ENCODE results near the gene TUBA1C. TPM values are rescaled to one million over a fixed set of nuclear protein-coding genes. Genes with fewer than 3 reads are reported as not detected.

The TUBA1C gene
- total and polyA plus RNA-seq, 9 of the 15 experiments (the other 6 are each of a cell fraction or from before 2014, with no cell fraction given): 755 to 3,012 (median 914) TPM

DNA sequence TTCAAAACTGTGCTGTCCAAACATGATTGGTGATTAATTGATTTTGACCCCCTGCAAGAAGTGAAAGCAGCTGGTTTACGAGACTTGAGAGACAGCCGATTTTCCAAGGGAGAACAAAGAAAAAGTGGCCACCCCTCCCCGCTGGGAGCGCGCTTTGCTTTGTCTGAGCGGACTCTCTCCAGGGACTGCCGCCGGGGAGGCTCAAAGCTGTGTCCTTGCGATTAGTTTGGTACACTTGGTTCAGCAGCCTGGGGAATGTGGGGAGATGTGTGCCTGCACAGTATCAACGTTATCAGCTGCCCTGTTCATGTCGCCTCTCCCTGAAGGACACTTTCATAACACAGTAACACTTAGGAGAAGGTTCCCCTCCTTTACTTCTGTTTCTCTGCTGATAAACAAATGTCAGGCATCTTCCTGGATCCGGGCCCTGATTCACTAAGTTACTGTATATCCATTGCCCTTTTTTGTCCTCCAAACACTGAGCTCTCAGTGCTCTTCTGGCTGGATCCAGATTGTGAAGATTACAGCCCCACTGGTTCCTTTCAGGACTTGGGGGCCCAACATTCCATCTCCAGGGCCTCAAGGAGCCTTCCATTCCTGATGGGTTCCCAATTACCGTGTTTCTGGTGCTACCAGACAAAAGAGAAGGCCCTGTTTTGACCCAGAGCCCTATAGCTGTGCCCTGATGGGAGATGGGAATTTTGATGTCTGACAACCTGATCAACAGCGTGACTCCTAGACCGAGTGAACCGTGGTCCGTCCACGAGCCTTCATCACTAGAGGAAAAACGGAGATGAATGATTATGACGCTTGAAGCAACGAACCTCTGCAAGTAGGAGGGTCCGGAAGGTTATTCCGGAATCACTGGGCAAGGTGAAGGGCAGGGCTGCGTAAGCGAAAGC, 31.7 kb upstream of the TUBA1C start (continued):
- TF ChIP-seq, protein P1, sequence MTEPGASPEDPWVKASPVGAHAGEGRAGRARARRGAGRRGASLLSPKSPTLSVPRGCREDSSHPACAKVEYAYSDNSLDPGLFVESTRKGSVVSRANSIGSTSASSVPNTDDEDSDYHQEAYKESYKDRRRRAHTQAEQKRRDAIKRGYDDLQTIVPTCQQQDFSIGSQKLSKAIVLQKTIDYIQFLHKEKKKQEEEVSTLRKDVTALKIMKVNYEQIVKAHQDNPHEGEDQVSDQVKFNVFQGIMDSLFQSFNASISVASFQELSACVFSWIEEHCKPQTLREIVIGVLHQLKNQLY (CRISPR knock-in tag; conservative IDR thresholded peaks at IDR 0.05): 0 out of 4 replicates have a peak, but pooled peaks of 1 of the 2 experiments have one; percentile 55
- TF ChIP-seq, protein P2, sequence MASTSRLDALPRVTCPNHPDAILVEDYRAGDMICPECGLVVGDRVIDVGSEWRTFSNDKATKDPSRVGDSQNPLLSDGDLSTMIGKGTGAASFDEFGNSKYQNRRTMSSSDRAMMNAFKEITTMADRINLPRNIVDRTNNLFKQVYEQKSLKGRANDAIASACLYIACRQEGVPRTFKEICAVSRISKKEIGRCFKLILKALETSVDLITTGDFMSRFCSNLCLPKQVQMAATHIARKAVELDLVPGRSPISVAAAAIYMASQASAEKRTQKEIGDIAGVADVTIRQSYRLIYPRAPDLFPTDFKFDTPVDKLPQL (IDR thresholded peaks at IDR 0.05; ENCODE audit: extremely low read depth, insufficient read length): no peak
- TF ChIP-seq BMI1 (IDR thresholded peaks at IDR 0.05; ENCODE audit: low read length): no peak
- no peak for TF ChIP-seq KLF1 (tag; IDR thresholded peaks at IDR 0.05)
- no peak for TF ChIP-seq SLC30A9 (CRISPR knock-in tag; IDR thresholded peaks at IDR 0.05)
- peak; percentile 85 for TF ChIP-seq TRIM28 (IDR thresholded peaks at IDR 0.05)
- TF ChIP-seq ZC3H11A (IDR thresholded peaks at IDR 0.05; ENCODE audit: low read depth, low read length): no peak
- TF ChIP-seq NR2C1 (IDR thresholded peaks at IDR 0.05): no peak
- TF ChIP-seq NR2C1 (tag; IDR thresholded peaks at IDR 0.05): peak; percentile 61
- TF ChIP-seq, protein P3, sequence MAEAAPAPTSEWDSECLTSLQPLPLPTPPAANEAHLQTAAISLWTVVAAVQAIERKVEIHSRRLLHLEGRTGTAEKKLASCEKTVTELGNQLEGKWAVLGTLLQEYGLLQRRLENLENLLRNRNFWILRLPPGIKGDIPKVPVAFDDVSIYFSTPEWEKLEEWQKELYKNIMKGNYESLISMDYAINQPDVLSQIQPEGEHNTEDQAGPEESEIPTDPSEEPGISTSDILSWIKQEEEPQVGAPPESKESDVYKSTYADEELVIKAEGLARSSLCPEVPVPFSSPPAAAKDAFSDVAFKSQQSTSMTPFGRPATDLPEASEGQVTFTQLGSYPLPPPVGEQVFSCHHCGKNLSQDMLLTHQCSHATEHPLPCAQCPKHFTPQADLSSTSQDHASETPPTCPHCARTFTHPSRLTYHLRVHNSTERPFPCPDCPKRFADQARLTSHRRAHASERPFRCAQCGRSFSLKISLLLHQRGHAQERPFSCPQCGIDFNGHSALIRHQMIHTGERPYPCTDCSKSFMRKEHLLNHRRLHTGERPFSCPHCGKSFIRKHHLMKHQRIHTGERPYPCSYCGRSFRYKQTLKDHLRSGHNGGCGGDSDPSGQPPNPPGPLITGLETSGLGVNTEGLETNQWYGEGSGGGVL (CRISPR knock-in tag; IDR thresholded peaks at IDR 0.05): no peak
- peak; percentile 97 for TF ChIP-seq SMARCC2 (IDR thresholded peaks at IDR 0.05; ENCODE audit: low read depth)
- TF ChIP-seq, protein P4, sequence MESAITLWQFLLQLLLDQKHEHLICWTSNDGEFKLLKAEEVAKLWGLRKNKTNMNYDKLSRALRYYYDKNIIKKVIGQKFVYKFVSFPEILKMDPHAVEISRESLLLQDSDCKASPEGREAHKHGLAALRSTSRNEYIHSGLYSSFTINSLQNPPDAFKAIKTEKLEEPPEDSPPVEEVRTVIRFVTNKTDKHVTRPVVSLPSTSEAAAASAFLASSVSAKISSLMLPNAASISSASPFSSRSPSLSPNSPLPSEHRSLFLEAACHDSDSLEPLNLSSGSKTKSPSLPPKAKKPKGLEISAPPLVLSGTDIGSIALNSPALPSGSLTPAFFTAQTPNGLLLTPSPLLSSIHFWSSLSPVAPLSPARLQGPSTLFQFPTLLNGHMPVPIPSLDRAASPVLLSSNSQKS (CRISPR knock-in tag; IDR thresholded peaks at IDR 0.05): no peak
- no peak for TF ChIP-seq HNRNPK (IDR thresholded peaks at IDR 0.05; ENCODE audit: low read depth, low read length, poor library complexity, severe bottlenecking)
- TF ChIP-seq, protein P5, sequence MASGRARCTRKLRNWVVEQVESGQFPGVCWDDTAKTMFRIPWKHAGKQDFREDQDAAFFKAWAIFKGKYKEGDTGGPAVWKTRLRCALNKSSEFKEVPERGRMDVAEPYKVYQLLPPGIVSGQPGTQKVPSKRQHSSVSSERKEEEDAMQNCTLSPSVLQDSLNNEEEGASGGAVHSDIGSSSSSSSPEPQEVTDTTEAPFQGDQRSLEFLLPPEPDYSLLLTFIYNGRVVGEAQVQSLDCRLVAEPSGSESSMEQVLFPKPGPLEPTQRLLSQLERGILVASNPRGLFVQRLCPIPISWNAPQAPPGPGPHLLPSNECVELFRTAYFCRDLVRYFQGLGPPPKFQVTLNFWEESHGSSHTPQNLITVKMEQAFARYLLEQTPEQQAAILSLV (tag; IDR thresholded peaks at IDR 0.05): no peak
- no peak for TF ChIP-seq ZBTB7A (IDR thresholded peaks at IDR 0.05; ENCODE audit: borderline replicate concordance, control insufficient read depth, low read depth, low read length)
- TF ChIP-seq CCAR2 (IDR thresholded peaks at IDR 0.05; ENCODE audit: low read depth, low read length): no peak
- TF ChIP-seq, protein P6, sequence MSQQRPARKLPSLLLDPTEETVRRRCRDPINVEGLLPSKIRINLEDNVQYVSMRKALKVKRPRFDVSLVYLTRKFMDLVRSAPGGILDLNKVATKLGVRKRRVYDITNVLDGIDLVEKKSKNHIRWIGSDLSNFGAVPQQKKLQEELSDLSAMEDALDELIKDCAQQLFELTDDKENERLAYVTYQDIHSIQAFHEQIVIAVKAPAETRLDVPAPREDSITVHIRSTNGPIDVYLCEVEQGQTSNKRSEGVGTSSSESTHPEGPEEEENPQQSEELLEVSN (IDR thresholded peaks at IDR 0.05; ENCODE audit: borderline replicate concordance in 1 of 2, extremely low read depth in 1 of 2, insufficient read depth in 1 of 2, insufficient read length in 1 of 2, low read depth in 1 of 2, low read length in 1 of 2, poor library complexity in 1 of 2, severe bottlenecking in 1 of 2): peak; percentile 16 to 57
- no peak for TF ChIP-seq FOXA3 (CRISPR knock-in tag; conservative IDR thresholded peaks at IDR 0.05 in 1 of 2, IDR thresholded peaks at IDR 0.05 in 1 of 2)

All from K562 (cell line).